Endodermal cell (in vitro differentiated cells): Measurements from ENCODE around the gene ARHGEF37. TPM values are rescaled to one million over a fixed set of nuclear protein-coding genes. Genes with fewer than 3 reads are reported as not detected.

ENCODE experiments used
- DNase-seq: peaks from one replicate; pipeline ENCODE4 v3.0.0-alpha.2; 2017
- H3K27ac ChIP-seq: 2 replicates; pipeline ENCODE4 v1.5.1; 2013; ENCODE audit warnings: mild to moderate bottlenecking, low read depth, low read length, moderate library complexity
- H3K27me3 ChIP-seq: 2 replicates; pipeline ENCODE4 v1.6.1; 2013; ENCODE audit warnings: mild to moderate bottlenecking, low read length, moderate library complexity; ENCODE audit not compliant: insufficient read depth, control insufficient read depth, poor library complexity, severe bottlenecking
- H3K36me3 ChIP-seq: 2 replicates; pipeline ENCODE4 v1.7.0; 2013; ENCODE audit warnings: mild to moderate bottlenecking, low read length, moderate library complexity; ENCODE audit not compliant: control insufficient read depth, insufficient read depth
- H3K4me1 ChIP-seq: one replicate; pipeline ENCODE4 v1.7.0; 2013; ENCODE audit warnings: low read length; ENCODE audit not compliant: control insufficient read depth, insufficient read depth
- H3K4me3 ChIP-seq: 2 replicates; pipeline ENCODE4 v1.5.1; 2013; ENCODE audit warnings: mild to moderate bottlenecking, low read length, moderate library complexity
- H3K9ac ChIP-seq: 2 replicates; pipeline ENCODE4 v1.6.1; 2013; ENCODE audit warnings: mild to moderate bottlenecking, low read length, moderate library complexity; ENCODE audit not compliant: poor library complexity, severe bottlenecking; ENCODE audit errors: extremely low read depth
- H3K9me3 ChIP-seq: 2 replicates; pipeline ENCODE4 v1.6.1; 2013; ENCODE audit warnings: mild to moderate bottlenecking, low read length, moderate library complexity; ENCODE audit not compliant: control insufficient read depth
- H3K27ac Mint-ChIP-seq: 2 replicates; pipeline ENCODE4 v1.8.0; 2020; ENCODE audit warnings: mixed read lengths
- H3K27me3 Mint-ChIP-seq: 2 replicates; pipeline ENCODE4 v1.8.0; 2021; ENCODE audit warnings: mild to moderate bottlenecking, mixed read lengths; ENCODE audit not compliant: insufficient read depth
- H3K36me3 Mint-ChIP-seq: 2 replicates; pipeline ENCODE4 v1.8.0; 2020; ENCODE audit warnings: low read depth, mixed read lengths
- H3K4me1 Mint-ChIP-seq: 2 replicates; pipeline ENCODE4 v1.8.0; 2020; ENCODE audit warnings: mixed read lengths
- H3K4me3 Mint-ChIP-seq: 2 replicates; pipeline ENCODE4 v1.8.0; 2020; ENCODE audit warnings: mild to moderate bottlenecking, moderate library complexity, mixed read lengths
- H3K9me3 Mint-ChIP-seq: 2 replicates; pipeline ENCODE4 v1.8.0; 2020; ENCODE audit warnings: mild to moderate bottlenecking, mixed read lengths
- CTCF ChIP-seq: fragments of 200-600 bp; sonication (generic); conservative IDR thresholded peaks from 2 replicates; pipeline ENCODE4 v1.5.0; 2021; ENCODE audit warnings: antibody characterized with exemption, mild to moderate bottlenecking
- WGBS, 2 experiments: methylation state at CpG; one replicate each; pipeline versions ENCODE4 v1.1.5 to v1.1.7; 2013; ENCODE audit warnings: missing lambda C conversion rate in 2 of 2, mixed read lengths in 1 of 2; ENCODE audit not compliant: insufficient coverage in 1 of 2, insufficient read length in 1 of 2; 5-methylcytosine and 5-hydroxymethylcytosine counted together
- total RNA-seq, 2 donors: library from RNA; stranded (reverse); fragmentation: NEBNext Ultra II Directional in 1 of 2; extraction: Animal tissue kit (Norgen Biotek cat#: 25700) in 1 of 2; gene quantifications; 2 replicates in 1 of 2; 3 replicates in 1 of 2; pipeline ENCODE4 v1.2.1, GENCODE V29; 2021

The ARHGEF37 gene
- total RNA-seq, 2 donors from 2014 or later = 0.57 to 0.93 TPM

- Mint-ChIP-seq H3K4me1 (peaks cover 15% of the 10 kb centered on the region), H3K4me3 (no peak overlapping the region), H3K9me3 (no peaks in the 10 kb centered on the region), H3K27me3 (no peaks in the 10 kb centered on the region), H3K36me3 (no peaks in the 10 kb centered on the region), H3K27ac (no peak overlapping the region)
- no peaks in the 10 kb centered on the region for H3K36me3 ChIP-seq
- no peak overlapping the region for H3K27ac ChIP-seq
- WGBS, 2 experiments = 72 to 94% methylated on average over 2 of the region's 2 CpGs
- H3K27me3 ChIP-seq = no peaks in the 10 kb centered on the region
- H3K4me3 ChIP-seq = no peak overlapping the region
- no peak for DNase-seq
- no peak for TF ChIP-seq CTCF
- H3K9me3 ChIP-seq = no peaks in the 10 kb centered on the region
- peaks cover 5% of the 10 kb centered on the region for H3K4me1 ChIP-seq
- H3K9ac ChIP-seq = no peak overlapping the region
Measured at GRCh38 chr5:149635394-149635793, 54.1 kb downstream of the ARHGEF37 start.

- Mint-ChIP-seq H3K4me3 (no peak overlapping the region), H3K27ac (no peak overlapping the region), H3K27me3 (no peaks in the 10 kb centered on the region), H3K9me3 (no peaks in the 10 kb centered on the region), H3K36me3 (no peaks in the 10 kb centered on the region), H3K4me1 (peaks cover 15% of the 10 kb centered on the region)
- Histone ChIP-seq H3K36me3 (no peaks in the 10 kb centered on the region), H3K4me3 (no peak overlapping the region), H3K4me1 (peaks cover 5% of the 10 kb centered on the region), H3K9ac (no peak overlapping the region), H3K9me3 (no peaks in the 10 kb centered on the region), H3K27me3 (no peaks in the 10 kb centered on the region), H3K27ac (no peak overlapping the region)
- WGBS, 2 experiments = 97 to 100% methylated on average over 1 to 4 of the region's 5 CpGs
- TF ChIP-seq CTCF = no peak
- DNase-seq = no peak
Measured at GRCh38 chr5:149636191-149636860, 55.0 kb downstream of the ARHGEF37 start.

- Mint-ChIP-seq H3K9me3 (no peaks in the 10 kb centered on the region), H3K4me3 (no peak overlapping the region), H3K27ac (no peak overlapping the region), H3K4me1 (peaks cover 15% of the 10 kb centered on the region), H3K36me3 (no peaks in the 10 kb centered on the region), H3K27me3 (no peaks in the 10 kb centered on the region)
- H3K27ac ChIP-seq = no peak overlapping the region
- H3K9ac ChIP-seq = no peak overlapping the region
- DNase-seq = peak; percentile 82
- TF ChIP-seq CTCF = peak; percentile 84
- H3K36me3 ChIP-seq = no peaks in the 10 kb centered on the region
- no peaks in the 10 kb centered on the region for H3K27me3 ChIP-seq
- no peak overlapping the region for H3K4me3 ChIP-seq
- 10 to 20% methylated on average over 2 to 4 of the region's 6 CpGs for WGBS, 2 experiments
- peaks cover 5% of the 10 kb centered on the region for H3K4me1 ChIP-seq
- no peaks in the 10 kb centered on the region for H3K9me3 ChIP-seq
Measured at GRCh38 chr5:149636861-149637246, 55.6 kb downstream of the ARHGEF37 start.
